ENCODE results near the gene RBM19. TPM values are rescaled to one million over a fixed set of nuclear protein-coding genes. Genes with fewer than 3 reads are reported as not detected.

The RBM19 gene
- total and polyA plus RNA-seq, 4 donors, result 17.9 to 33.6 (median 21.9) TPM

GRCh38 chr12:113770389-113770865 lies 195.7 kb downstream of the RBM19 start:
- no peak for ATAC-seq (ENCODE audit: insufficient read depth, low FRiP score)
- DNase-seq, result no peak
- Histone ChIP-seq H3K9me3 (ENCODE audit: control insufficient read depth in 4 of 4, insufficient read depth in 3 of 4, low read length in 3 of 4) (peaks cover 0 to 2% (median 0%) of the 10 kb centered on the region in 4 donors), H3K9ac (ENCODE audit: insufficient read depth in 1 of 2, low read length in 2 of 2) (no peak overlapping the region), H3K27me3 (ENCODE audit: control insufficient read depth in 3 of 3, insufficient read depth in 3 of 3, low read length in 2 of 3) (peaks cover 2 to 12% (median 3%) of the 10 kb centered on the region in 3 donors), H3K4me1 (ENCODE audit: control insufficient read depth in 5 of 5, insufficient read depth in 5 of 5, low read length in 5 of 5) (no peaks in the 10 kb centered on the region), H3K27ac (ENCODE audit: low read depth in 1 of 2, low read length in 1 of 2) (no peak overlapping the region), H3K36me3 (ENCODE audit: control insufficient read depth in 4 of 4, insufficient read depth in 4 of 4, low read length in 4 of 4) (no peaks in the 10 kb centered on the region), H3K4me3 (no peak overlapping the region)
- no peak for TF ChIP-seq CTCF (IDR thresholded peaks at IDR 0.05; ENCODE audit: control extremely low read depth, extremely low read depth)
- 67 to 80% methylated on average over 10 of the region's 10 CpGs for WGBS, 2 donors

GRCh38 chr12:113769305-113769704 lies 196.8 kb downstream of the RBM19 start:
- Histone ChIP-seq H3K4me3 (no peak overlapping the region), H3K9me3 (ENCODE audit: control insufficient read depth in 4 of 4, insufficient read depth in 3 of 4, low read length in 3 of 4) (peaks cover 0 to 2% (median 0%) of the 10 kb centered on the region in 4 donors), H3K4me1 (ENCODE audit: control insufficient read depth in 5 of 5, insufficient read depth in 5 of 5, low read length in 5 of 5) (no peaks in the 10 kb centered on the region), H3K36me3 (ENCODE audit: control insufficient read depth in 4 of 4, insufficient read depth in 4 of 4, low read length in 4 of 4) (no peaks in the 10 kb centered on the region), H3K27me3 (ENCODE audit: control insufficient read depth in 3 of 3, insufficient read depth in 3 of 3, low read length in 2 of 3) (peaks cover 0 to 9% (median 5%) of the 10 kb centered on the region in 3 donors), H3K27ac (ENCODE audit: low read depth in 1 of 2, low read length in 1 of 2) (no peak overlapping the region), H3K9ac (ENCODE audit: insufficient read depth in 1 of 2, low read length in 2 of 2) (no peak overlapping the region)
- ATAC-seq (ENCODE audit: insufficient read depth, low FRiP score), result no peak
- no peak for TF ChIP-seq CTCF (IDR thresholded peaks at IDR 0.05; ENCODE audit: control extremely low read depth, extremely low read depth)
- 60 to 61% methylated on average over 9 of the region's 9 CpGs for WGBS, 2 donors
- no peak for DNase-seq

- 71 to 72% methylated on average over 6 of the region's 6 CpGs for WGBS, 2 donors
- Histone ChIP-seq H3K9me3 (ENCODE audit: control insufficient read depth in 4 of 4, insufficient read depth in 3 of 4, low read length in 3 of 4) (peaks cover 0 to 2% (median 0%) of the 10 kb centered on the region in 4 donors), H3K4me1 (ENCODE audit: control insufficient read depth in 5 of 5, insufficient read depth in 5 of 5, low read length in 5 of 5) (no peaks in the 10 kb centered on the region), H3K4me3 (no peak overlapping the region), H3K27ac (ENCODE audit: low read depth in 1 of 2, low read length in 1 of 2) (no peak overlapping the region), H3K36me3 (ENCODE audit: control insufficient read depth in 4 of 4, insufficient read depth in 4 of 4, low read length in 4 of 4) (no peaks in the 10 kb centered on the region), H3K9ac (ENCODE audit: insufficient read depth in 1 of 2, low read length in 2 of 2) (no peak overlapping the region), H3K27me3 (ENCODE audit: control insufficient read depth in 3 of 3, insufficient read depth in 3 of 3, low read length in 2 of 3) (peaks cover 0 to 9% (median 5%) of the 10 kb centered on the region in 3 donors)
- no peak for TF ChIP-seq CTCF (IDR thresholded peaks at IDR 0.05; ENCODE audit: control extremely low read depth, extremely low read depth)
- no peak for DNase-seq
- no peak for ATAC-seq (ENCODE audit: insufficient read depth, low FRiP score)
These were observed 197.3 kb downstream of the RBM19 start for GRCh38 chr12:113768850-113769249.

All from lung (tissue), 12 donors.